Measurements from ENCODE around the gene PPP6R3.

DNA sequence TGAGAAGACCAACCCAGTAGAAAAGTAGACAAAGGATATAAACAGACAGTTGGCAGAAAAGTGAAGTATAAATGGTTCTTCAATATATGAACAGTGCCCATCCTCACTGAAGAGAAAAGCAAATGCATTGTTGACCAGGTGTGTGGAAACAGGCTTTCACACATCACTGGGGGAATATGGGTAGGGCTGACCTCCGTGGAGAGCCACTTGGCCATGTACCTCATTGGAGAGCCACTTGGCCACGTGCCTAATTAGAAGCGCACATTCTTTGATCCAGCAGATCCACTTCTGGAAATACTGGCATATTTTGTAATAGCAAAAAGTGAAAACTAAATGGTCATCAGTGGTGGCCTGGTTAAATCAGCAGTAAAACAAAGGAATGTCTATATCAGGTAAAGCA, 43.2 kb downstream of the PPP6R3 start:
- no peak for TF ChIP-seq EZH2 (IDR thresholded peaks at IDR 0.05; ENCODE audit: low read depth, low read length, severe bottlenecking)
- TF ChIP-seq, protein P1, sequence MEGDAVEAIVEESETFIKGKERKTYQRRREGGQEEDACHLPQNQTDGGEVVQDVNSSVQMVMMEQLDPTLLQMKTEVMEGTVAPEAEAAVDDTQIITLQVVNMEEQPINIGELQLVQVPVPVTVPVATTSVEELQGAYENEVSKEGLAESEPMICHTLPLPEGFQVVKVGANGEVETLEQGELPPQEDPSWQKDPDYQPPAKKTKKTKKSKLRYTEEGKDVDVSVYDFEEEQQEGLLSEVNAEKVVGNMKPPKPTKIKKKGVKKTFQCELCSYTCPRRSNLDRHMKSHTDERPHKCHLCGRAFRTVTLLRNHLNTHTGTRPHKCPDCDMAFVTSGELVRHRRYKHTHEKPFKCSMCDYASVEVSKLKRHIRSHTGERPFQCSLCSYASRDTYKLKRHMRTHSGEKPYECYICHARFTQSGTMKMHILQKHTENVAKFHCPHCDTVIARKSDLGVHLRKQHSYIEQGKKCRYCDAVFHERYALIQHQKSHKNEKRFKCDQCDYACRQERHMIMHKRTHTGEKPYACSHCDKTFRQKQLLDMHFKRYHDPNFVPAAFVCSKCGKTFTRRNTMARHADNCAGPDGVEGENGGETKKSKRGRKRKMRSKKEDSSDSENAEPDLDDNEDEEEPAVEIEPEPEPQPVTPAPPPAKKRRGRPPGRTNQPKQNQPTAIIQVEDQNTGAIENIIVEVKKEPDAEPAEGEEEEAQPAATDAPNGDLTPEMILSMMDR (IDR thresholded peaks at IDR 0.05; ENCODE audit: control extremely low read depth in 1 of 3, insufficient read depth in 1 of 3, low read depth in 1 of 3, low read length in 3 of 3) = no peak
